ENCODE measurements around the gene AGMO. TPM values are rescaled to one million over a fixed set of nuclear protein-coding genes. Genes with fewer than 3 reads are reported as not detected.

Gene AGMO
- total RNA-seq, 3 donors from 2014 or later, result 0.89 to 3.0 (median 1.3) TPM

- intact Hi-C loops (cut with DNase I, micrococcal nuclease), result no loop called here
- Histone ChIP-seq H3K36me3 (ENCODE audit: low read depth) (no peaks in the 10 kb centered on the region), H3K4me1 (ENCODE audit: low read depth) (no peaks in the 10 kb centered on the region), H3K4me3 (no peak overlapping the region), H3K9me3 (no peaks in the 10 kb centered on the region)
- ATAC-seq (no peak), DNase-seq (no peak)
- TF ChIP-seq, protein P1, sequence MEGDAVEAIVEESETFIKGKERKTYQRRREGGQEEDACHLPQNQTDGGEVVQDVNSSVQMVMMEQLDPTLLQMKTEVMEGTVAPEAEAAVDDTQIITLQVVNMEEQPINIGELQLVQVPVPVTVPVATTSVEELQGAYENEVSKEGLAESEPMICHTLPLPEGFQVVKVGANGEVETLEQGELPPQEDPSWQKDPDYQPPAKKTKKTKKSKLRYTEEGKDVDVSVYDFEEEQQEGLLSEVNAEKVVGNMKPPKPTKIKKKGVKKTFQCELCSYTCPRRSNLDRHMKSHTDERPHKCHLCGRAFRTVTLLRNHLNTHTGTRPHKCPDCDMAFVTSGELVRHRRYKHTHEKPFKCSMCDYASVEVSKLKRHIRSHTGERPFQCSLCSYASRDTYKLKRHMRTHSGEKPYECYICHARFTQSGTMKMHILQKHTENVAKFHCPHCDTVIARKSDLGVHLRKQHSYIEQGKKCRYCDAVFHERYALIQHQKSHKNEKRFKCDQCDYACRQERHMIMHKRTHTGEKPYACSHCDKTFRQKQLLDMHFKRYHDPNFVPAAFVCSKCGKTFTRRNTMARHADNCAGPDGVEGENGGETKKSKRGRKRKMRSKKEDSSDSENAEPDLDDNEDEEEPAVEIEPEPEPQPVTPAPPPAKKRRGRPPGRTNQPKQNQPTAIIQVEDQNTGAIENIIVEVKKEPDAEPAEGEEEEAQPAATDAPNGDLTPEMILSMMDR (IDR thresholded peaks at IDR 0.05), result no peak
Observed at GRCh38 chr7:15489861-15490260, 72.0 kb downstream of the AGMO start.

GRCh38 chr7:15489383-15489782, 72.4 kb downstream of the AGMO start:
- ATAC-seq (no peak), DNase-seq (no peak)
- Histone ChIP-seq H3K4me1 (ENCODE audit: low read depth) (no peaks in the 10 kb centered on the region), H3K36me3 (ENCODE audit: low read depth) (no peaks in the 10 kb centered on the region), H3K9me3 (no peaks in the 10 kb centered on the region), H3K4me3 (no peak overlapping the region)
- TF ChIP-seq, protein P1 (IDR thresholded peaks at IDR 0.05), result no peak
- intact Hi-C loops (cut with DNase I, micrococcal nuclease), result no loop called here

DNA sequence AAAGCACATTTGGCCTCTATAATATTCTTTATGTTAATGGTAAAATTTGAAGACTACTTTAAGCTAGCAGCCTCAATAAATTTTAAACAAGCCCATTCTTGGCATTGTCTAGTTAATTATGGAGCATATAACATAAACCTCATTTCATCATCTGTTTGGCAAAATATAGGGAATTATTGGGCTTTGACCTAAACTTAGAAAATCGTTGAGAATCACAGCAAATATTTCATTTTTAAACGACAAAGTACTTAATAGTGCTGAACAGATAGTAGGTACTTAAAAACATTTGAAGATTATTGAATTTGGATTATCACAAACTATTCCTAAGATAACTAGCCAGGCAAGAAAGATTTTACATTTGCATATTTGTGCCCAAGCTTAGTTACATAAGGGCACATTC, 73.4 kb downstream of the AGMO start:
- intact Hi-C loops (cut with DNase I, micrococcal nuclease), result no loop called here
- Histone ChIP-seq H3K9me3 (no peaks in the 10 kb centered on the region), H3K4me1 (ENCODE audit: low read depth) (no peaks in the 10 kb centered on the region), H3K4me3 (no peak overlapping the region), H3K36me3 (ENCODE audit: low read depth) (no peaks in the 10 kb centered on the region)
- DNase-seq (no peak), ATAC-seq (no peak)
- TF ChIP-seq, protein P1 (IDR thresholded peaks at IDR 0.05), result no peak

DNA sequence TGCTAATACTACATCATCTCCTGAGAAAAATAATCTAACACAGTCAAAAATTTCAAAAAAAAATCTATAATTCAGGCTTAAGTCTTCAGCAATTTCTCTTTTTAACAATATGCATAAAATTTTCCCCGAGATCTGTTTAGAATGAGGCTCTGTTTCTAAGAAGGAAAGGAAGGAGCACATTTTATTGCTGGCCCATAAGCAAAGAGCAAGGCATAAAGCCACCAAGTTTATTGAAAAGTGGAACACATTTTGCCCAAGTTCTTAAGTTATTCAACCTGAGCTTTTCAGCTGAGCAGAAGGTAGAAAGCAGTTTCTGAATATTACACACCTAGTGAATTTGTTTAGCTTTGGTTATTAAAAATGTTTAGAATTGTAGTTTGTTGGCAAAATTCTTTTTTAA, 73.9 kb downstream of the AGMO start:
- ATAC-seq, result no peak
- intact Hi-C loops (cut with DNase I, micrococcal nuclease), result no loop called here
- H3K9me3 ChIP-seq, result no peaks in the 10 kb centered on the region
- no peak for DNase-seq
- no peaks in the 10 kb centered on the region for H3K4me1 ChIP-seq (ENCODE audit: low read depth)
- TF ChIP-seq, protein P1 (IDR thresholded peaks at IDR 0.05), result no peak
- no peak overlapping the region for H3K4me3 ChIP-seq
- no peaks in the 10 kb centered on the region for H3K36me3 ChIP-seq (ENCODE audit: low read depth)

DNA sequence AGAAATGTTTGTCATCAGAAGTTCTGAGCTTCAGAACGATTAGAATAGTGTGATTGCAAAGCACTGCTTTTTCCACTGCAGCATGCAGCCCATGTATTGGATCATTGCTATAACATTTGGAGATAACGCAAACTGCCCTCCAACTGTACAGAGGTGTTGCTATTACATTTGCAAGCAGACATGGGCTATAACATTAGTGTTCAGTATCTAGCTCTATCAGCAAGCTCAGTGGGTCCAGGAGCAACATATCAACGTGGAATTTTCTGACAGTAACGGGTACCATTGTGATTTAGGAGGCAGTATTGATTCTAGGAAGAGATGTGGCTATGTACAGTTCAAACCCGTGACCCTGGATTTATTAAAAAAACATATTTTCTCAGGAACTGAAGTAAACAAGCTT, 75.8 kb downstream of the AGMO start:
- H3K36me3 ChIP-seq (ENCODE audit: low read depth), result no peaks in the 10 kb centered on the region
- intact Hi-C loops (cut with DNase I, micrococcal nuclease), result no loop called here
- TF ChIP-seq, protein P1 (IDR thresholded peaks at IDR 0.05), result no peak
- no peak overlapping the region for H3K4me3 ChIP-seq
- H3K4me1 ChIP-seq (ENCODE audit: low read depth), result no peaks in the 10 kb centered on the region
- ATAC-seq (no peak), DNase-seq (no peak)
- no peaks in the 10 kb centered on the region for H3K9me3 ChIP-seq

DNA sequence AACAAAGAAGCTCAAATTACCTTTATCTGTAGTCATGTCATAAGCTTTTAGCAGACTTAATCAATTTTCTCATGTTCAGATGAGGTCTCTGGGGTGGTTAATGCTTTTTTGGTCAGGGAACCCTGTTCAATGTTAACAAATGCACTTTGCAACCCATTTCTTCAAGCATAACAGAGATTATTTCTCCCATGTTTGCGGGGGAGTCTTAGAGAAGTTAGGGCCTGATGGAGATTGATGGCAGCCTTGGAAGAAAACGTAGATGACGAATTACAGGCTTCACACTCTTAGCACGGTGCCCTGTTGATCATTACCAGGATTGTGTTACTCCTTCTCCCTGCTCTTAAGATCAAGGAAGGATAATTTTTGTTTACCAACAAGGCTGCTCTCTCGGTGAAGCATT, 76.4 kb downstream of the AGMO start:
- ATAC-seq, result no peak
- intact Hi-C loops (cut with DNase I, micrococcal nuclease), result no loop called here
- Histone ChIP-seq H3K36me3 (ENCODE audit: low read depth) (no peaks in the 10 kb centered on the region), H3K4me1 (ENCODE audit: low read depth) (no peaks in the 10 kb centered on the region), H3K4me3 (no peak overlapping the region), H3K9me3 (no peaks in the 10 kb centered on the region)
- TF ChIP-seq, protein P1 (IDR thresholded peaks at IDR 0.05), result no peak
- DNase-seq, result no peak

Data from mucosa of descending colon (tissue), 3 donors.